OCI-LY7 (cell line): Measurements from ENCODE around the gene PALLD. TPM values are rescaled to one million over a fixed set of nuclear protein-coding genes. Genes with fewer than 3 reads are reported as not detected.

Experiments
- BruUV-seq: library from RNA; stranded (reverse); fragments of 400-500 nt; replicated peaks from 2 replicates; lab custom pipeline; 2021; lab: Mats Ljungman, UMichigan
- CTCF ChIA-PET: fragments of 300-600 bp; sonication (Branson Sonifier 250); formaldehyde crosslinking; loops from one replicate; lab custom pipeline; 2022; ENCODE audit warnings: antibody characterized with exemption; ENCODE audit not compliant: unreplicated experiment; lab: Charles Lee
- POLR2A ChIA-PET: fragments of 300-600 bp; sonication (Branson Sonifier 250); formaldehyde crosslinking; loops from one replicate; lab custom pipeline; 2022; ENCODE audit warnings: antibody characterized with exemption; lab: Charles Lee
- DNase-seq: peaks from one replicate; pipeline ENCODE4 v3.0.0-alpha.2; 2015; ENCODE audit warnings: low spot score
- H2AFZ ChIP-seq: fragments of 200-600 bp; sonication (generic), shearing (Covaris generic); 2 replicates; pipeline ENCODE4 v1.6.1; 2014; ENCODE audit warnings: mild to moderate bottlenecking, antibody characterized with exemption, low read length, moderate library complexity
- H3K27ac ChIP-seq: fragments of 200-600 bp; sonication (generic); 2 replicates; pipeline ENCODE4 v1.5.1; 2014; ENCODE audit warnings: mixed run types, low read depth, mild to moderate bottlenecking, moderate library complexity, low read length, inconsistent platforms; ENCODE audit not compliant: poor library complexity, severe bottlenecking
- H3K36me3 ChIP-seq: fragments of 200-600 bp; sonication (generic); 2 replicates; pipeline ENCODE4 v1.6.1; 2014; ENCODE audit warnings: mild to moderate bottlenecking, antibody characterized with exemption, low read length, moderate library complexity, mixed read lengths; ENCODE audit not compliant: insufficient read depth
- H3K4me1 ChIP-seq: fragments of 200-600 bp; sonication (generic); 2 replicates; pipeline ENCODE4 v1.5.1; 2014; ENCODE audit warnings: mild to moderate bottlenecking, low read length; ENCODE audit not compliant: insufficient read depth, poor library complexity, severe bottlenecking
- H3K4me2 ChIP-seq: fragments of 200-600 bp; sonication (generic); 2 replicates; pipeline ENCODE4 v1.6.1; 2014; ENCODE audit warnings: mild to moderate bottlenecking, low read length
- H3K4me3 ChIP-seq: fragments of 200-600 bp; sonication (generic); 2 replicates; pipeline ENCODE4 v1.5.1; 2014; ENCODE audit warnings: mild to moderate bottlenecking, low read depth, low read length; ENCODE audit not compliant: poor library complexity, severe bottlenecking
- H3K79me2 ChIP-seq: fragments of 200-600 bp; sonication (generic); 2 replicates; pipeline ENCODE4 v1.6.1; 2016; ENCODE audit warnings: low read depth, mild to moderate bottlenecking, low read length, moderate library complexity, mixed read lengths; ENCODE audit not compliant: insufficient read depth
- H3K9me2 ChIP-seq: fragments of 200-600 bp; sonication (generic); 2 replicates; pipeline ENCODE4 v1.6.1; 2016; ENCODE audit warnings: mild to moderate bottlenecking, low read length, mixed read lengths; ENCODE audit not compliant: insufficient read depth
- H3K9me3 ChIP-seq: fragments of 200-600 bp; sonication (generic); 2 replicates; pipeline ENCODE4 v1.6.1; 2014; ENCODE audit warnings: mild to moderate bottlenecking, mixed run types, low read length, mixed read lengths
- H4K20me1 ChIP-seq: fragments of 200-600 bp; sonication (generic); 2 replicates; pipeline ENCODE4 v1.6.1; 2014; ENCODE audit warnings: mild to moderate bottlenecking, antibody characterized with exemption, low read length, moderate library complexity, mixed read lengths; ENCODE audit not compliant: insufficient read depth
- EZH2phosphoT487 ChIP-seq: fragments of 200-600 bp; sonication (generic); IDR thresholded peaks from 2 replicates; pipeline ENCODE4 v1.6.1; 2018; ENCODE audit warnings: low read depth, borderline replicate concordance, mild to moderate bottlenecking, mixed run types, antibody characterized with exemption, low read length, moderate library complexity, mixed read lengths
- intact Hi-C: fragments of 100-400 bp; cut with micrococcal nuclease; formaldehyde crosslinking; loops from one replicate; pipeline ENCODE4 v1.10.0; 2022; ENCODE audit not compliant: unreplicated experiment
- total RNA-seq, 2 experiments: library from RNA; depleted of rRNA in 1 of 2; stranded (reverse); fragments of >200 nt in 1 of 2; shearing (Covaris generic) in 1 of 2; gene quantifications; 2 replicates each; pipeline ENCODE4 v1.2.3, GENCODE V29; 2014 to 2022
- TF ChIP-seq, protein P1 (sequence below): fragments of 200-600 bp; sonication (generic); conservative IDR thresholded peaks from 2 replicates; pipeline ENCODE4 v1.5.1; 2014; ENCODE audit warnings: mild to moderate bottlenecking, antibody characterized with exemption, low read length, moderate library complexity, mixed read lengths

PALLD gene
- total RNA-seq, 2 experiments from 2014 or later, result 0.73 to 2.8 TPM

- intact Hi-C loops, result no loop called here
- no peak overlapping the region for H3K27ac ChIP-seq
- no peaks in the 10 kb centered on the region for H3K79me2 ChIP-seq
- BruUV-seq, result no TSS peak
- TF ChIP-seq EZH2phosphoT487, result no peak
- TF ChIP-seq, protein P1, sequence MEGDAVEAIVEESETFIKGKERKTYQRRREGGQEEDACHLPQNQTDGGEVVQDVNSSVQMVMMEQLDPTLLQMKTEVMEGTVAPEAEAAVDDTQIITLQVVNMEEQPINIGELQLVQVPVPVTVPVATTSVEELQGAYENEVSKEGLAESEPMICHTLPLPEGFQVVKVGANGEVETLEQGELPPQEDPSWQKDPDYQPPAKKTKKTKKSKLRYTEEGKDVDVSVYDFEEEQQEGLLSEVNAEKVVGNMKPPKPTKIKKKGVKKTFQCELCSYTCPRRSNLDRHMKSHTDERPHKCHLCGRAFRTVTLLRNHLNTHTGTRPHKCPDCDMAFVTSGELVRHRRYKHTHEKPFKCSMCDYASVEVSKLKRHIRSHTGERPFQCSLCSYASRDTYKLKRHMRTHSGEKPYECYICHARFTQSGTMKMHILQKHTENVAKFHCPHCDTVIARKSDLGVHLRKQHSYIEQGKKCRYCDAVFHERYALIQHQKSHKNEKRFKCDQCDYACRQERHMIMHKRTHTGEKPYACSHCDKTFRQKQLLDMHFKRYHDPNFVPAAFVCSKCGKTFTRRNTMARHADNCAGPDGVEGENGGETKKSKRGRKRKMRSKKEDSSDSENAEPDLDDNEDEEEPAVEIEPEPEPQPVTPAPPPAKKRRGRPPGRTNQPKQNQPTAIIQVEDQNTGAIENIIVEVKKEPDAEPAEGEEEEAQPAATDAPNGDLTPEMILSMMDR, result no peak
- H3K9me3 ChIP-seq, result no peaks in the 10 kb centered on the region
- CTCF ChIA-PET, result no interaction called here
- no peaks in the 10 kb centered on the region for H3K9me2 ChIP-seq
- H3K4me1 ChIP-seq, result no peaks in the 10 kb centered on the region
- no peak overlapping the region for H2AFZ ChIP-seq
- no peak overlapping the region for H3K4me2 ChIP-seq
- no peaks in the 10 kb centered on the region for H3K36me3 ChIP-seq
- H4K20me1 ChIP-seq, result no peaks in the 10 kb centered on the region
- POLR2A ChIA-PET, result interaction anchor here (0.7 kb wide), 1 partner anchor 9 kb away, joined by 3 read pairs; no protein-coding TSS in a partner anchor
- H3K4me3 ChIP-seq, result no peak overlapping the region
- DNase-seq, result no peak
Measured at GRCh38 chr4:168771251-168771650, 274.4 kb downstream of the PALLD start.

- Histone ChIP-seq H3K9me3 (no peaks in the 10 kb centered on the region), H3K9me2 (no peaks in the 10 kb centered on the region), H3K79me2 (no peaks in the 10 kb centered on the region), H3K4me1 (no peaks in the 10 kb centered on the region), H3K36me3 (no peaks in the 10 kb centered on the region), H4K20me1 (no peaks in the 10 kb centered on the region), H2AFZ (no peak overlapping the region), H3K27ac (no peak overlapping the region), H3K4me2 (no peak overlapping the region), H3K4me3 (no peak overlapping the region)
- ChIA-PET CTCF (no interaction called here), POLR2A (no interaction called here)
- TF ChIP-seq, protein P1, result no peak
- TF ChIP-seq EZH2phosphoT487, result no peak
- intact Hi-C loops, result no loop called here
- no peak for DNase-seq
- BruUV-seq, result no TSS peak
Measured at GRCh38 chr4:168773388-168774195, 276.7 kb downstream of the PALLD start.

GRCh38 chr4:168776382-168776781 lies 279.5 kb downstream of the PALLD start:
- no peaks in the 10 kb centered on the region for H3K79me2 ChIP-seq
- CTCF ChIA-PET, result no interaction called here

More at GRCh38 chr4:168776382-168776781, 279.5 kb downstream of the PALLD start:
- Histone ChIP-seq H3K4me2 (no peak overlapping the region), H3K36me3 (no peaks in the 10 kb centered on the region), H3K4me3 (no peak overlapping the region), H3K4me1 (no peaks in the 10 kb centered on the region), H3K9me3 (no peaks in the 10 kb centered on the region), H4K20me1 (no peaks in the 10 kb centered on the region), H3K9me2 (no peaks in the 10 kb centered on the region), H3K27ac (no peak overlapping the region), H2AFZ (no peak overlapping the region)
- POLR2A ChIA-PET, result no interaction called here
- no peak for TF ChIP-seq EZH2phosphoT487
- TF ChIP-seq, protein P1, result no peak
- intact Hi-C loops, result no loop called here
- BruUV-seq, result no TSS peak
- DNase-seq, result no peak
